MM.1S (cell line): Measurements from ENCODE around the gene TMEM25.

Experiments
- DNase-seq: peaks from one replicate; pipeline ENCODE4 v3.0.0-alpha.2; 2015
- H2AFZ ChIP-seq: fragments of 300-600 bp; sonication (generic); 2 replicates; pipeline ENCODE4 v1.6.0; 2016; ENCODE audit warnings: antibody characterized with exemption, low read length
- H3F3A ChIP-seq: fragments of 300-600 bp; sonication (generic); 2 replicates; pipeline ENCODE4 v1.6.1; 2016; ENCODE audit warnings: mild to moderate bottlenecking, antibody characterized with exemption, low read length, moderate library complexity, mixed read lengths; ENCODE audit not compliant: insufficient read depth
- H3K27ac ChIP-seq: fragments of 300-600 bp; sonication (generic); 2 replicates; pipeline ENCODE4 v1.5.1; 2016; ENCODE audit warnings: mild to moderate bottlenecking, low read length
- H3K27me3 ChIP-seq: fragments of 300-600 bp; sonication (generic); replicated peaks from 2 replicates; pipeline ENCODE4 v1.6.0; 2016; ENCODE audit warnings: low read length; ENCODE audit not compliant: insufficient read depth
- H3K36me3 ChIP-seq: fragments of 300-600 bp; sonication (generic); replicated peaks from 2 replicates; pipeline ENCODE4 v1.6.1; 2016; ENCODE audit warnings: mild to moderate bottlenecking, low read length, mixed read lengths; ENCODE audit not compliant: insufficient read depth
- H3K4me1 ChIP-seq: fragments of 300-600 bp; sonication (generic); 2 replicates; pipeline ENCODE4 v1.6.1; 2016; ENCODE audit warnings: low read length, mixed read lengths
- H3K4me2 ChIP-seq: fragments of 300-600 bp; sonication (generic); 2 replicates; pipeline ENCODE4 v1.6.0; 2016; ENCODE audit warnings: low read depth, low read length
- H3K4me3 ChIP-seq: fragments of 300-600 bp; sonication (generic); 2 replicates; pipeline ENCODE4 v1.5.1; 2016; ENCODE audit warnings: low read length, mixed read lengths
- H3K79me2 ChIP-seq: fragments of 300-600 bp; sonication (generic); 2 replicates; pipeline ENCODE4 v1.6.1; 2016; ENCODE audit warnings: mixed run types, low read length, mixed read lengths
- H3K9ac ChIP-seq: fragments of 300-600 bp; sonication (generic); 2 replicates; pipeline ENCODE4 v1.6.1; 2016; ENCODE audit warnings: low read length, mixed read lengths
- H3K9me2 ChIP-seq: fragments of 300-600 bp; sonication (generic); replicated peaks from 2 replicates; pipeline ENCODE4 v1.6.1; 2016; ENCODE audit warnings: mild to moderate bottlenecking, low read length, mixed read lengths; ENCODE audit not compliant: insufficient read depth
- H3K9me3 ChIP-seq: fragments of 300-600 bp; sonication (generic); replicated peaks from 2 replicates; pipeline ENCODE4 v1.6.1; 2016; ENCODE audit warnings: mild to moderate bottlenecking, low read length, mixed read lengths; ENCODE audit not compliant: insufficient read depth
- H4K20me1 ChIP-seq: fragments of 300-600 bp; sonication (generic); 2 replicates; pipeline ENCODE4 v1.6.1; 2016; ENCODE audit warnings: mild to moderate bottlenecking, low read length, moderate library complexity, mixed read lengths; ENCODE audit not compliant: insufficient read depth
- CTCF ChIP-seq: fragments of 300-600 bp; sonication (generic); IDR thresholded peaks from 2 replicates; pipeline ENCODE4 v1.5.1; 2016; ENCODE audit warnings: antibody characterized with exemption, low read length, mixed read lengths
- EZH2 ChIP-seq: fragments of 300-600 bp; sonication (generic); optimal IDR thresholded peaks from 2 replicates; pipeline ENCODE3; 2017; ENCODE audit warnings: low read depth, mild to moderate bottlenecking, antibody characterized with exemption, low read length, mixed read lengths
- EZH2phosphoT487 ChIP-seq: fragments of 300-600 bp; sonication (generic); IDR thresholded peaks from 2 replicates; pipeline ENCODE4 v1.6.1; 2018; ENCODE audit warnings: antibody characterized with exemption, low read length

TMEM25 gene

GRCh38 chr11:118532852-118533768 is 2.1 kb downstream of the TMEM25 start:
- peaks cover 3% of the 10 kb centered on the region; the same call in 1 of the 2 replicates for H3K4me1 ChIP-seq
- no peaks in the 10 kb centered on the region for H3K9me2 ChIP-seq
- H3K4me3 ChIP-seq, result no peak overlapping the region
- DNase-seq, result no peak
- H3K36me3 ChIP-seq, result no peaks in the 10 kb centered on the region
- H3K27me3 ChIP-seq, result peaks cover 23% of the 10 kb centered on the region; the same call in 1 of the 2 replicates
- H3K27ac ChIP-seq, result no peak overlapping the region
- no peak overlapping the region for H3K9ac ChIP-seq
- no peak overlapping the region for H3K4me2 ChIP-seq
- no peaks in the 10 kb centered on the region for H3F3A ChIP-seq
- no peak overlapping the region for H2AFZ ChIP-seq
- no peaks in the 10 kb centered on the region for H3K79me2 ChIP-seq
- no peaks in the 10 kb centered on the region for H4K20me1 ChIP-seq
- H3K9me3 ChIP-seq, result no peaks in the 10 kb centered on the region
- no peak for TF ChIP-seq EZH2
- no peak for TF ChIP-seq CTCF
- no peak for TF ChIP-seq EZH2phosphoT487

- TF ChIP-seq EZH2 (no peak), EZH2phosphoT487 (no peak), CTCF (no peak)
Observed at GRCh38 chr11:118533769-118534729, 3.1 kb downstream of the TMEM25 start.

GRCh38 chr11:118535261-118535660 is 4.3 kb downstream of the TMEM25 start:
- Histone ChIP-seq H3K4me2 (no peak overlapping the region), H2AFZ (no peak overlapping the region), H3K4me1 (peaks cover under 1% of the 10 kb centered on the region; the same call in 1 of the 2 replicates), H3K79me2 (no peaks in the 10 kb centered on the region), H3K27me3 (peaks cover 12% of the 10 kb centered on the region; the same call in 1 of the 2 replicates), H3K36me3 (no peaks in the 10 kb centered on the region), H3K4me3 (no peak overlapping the region), H3K9ac (no peak overlapping the region), H3K27ac (no peak overlapping the region), H3K9me3 (no peaks in the 10 kb centered on the region), H4K20me1 (no peaks in the 10 kb centered on the region), H3K9me2 (no peaks in the 10 kb centered on the region), H3F3A (no peaks in the 10 kb centered on the region)
- TF ChIP-seq CTCF, result no peak
- TF ChIP-seq EZH2phosphoT487, result no peak
- no peak for TF ChIP-seq EZH2
- no peak for DNase-seq

More at GRCh38 chr11:118533769-118534729, 3.1 kb downstream of the TMEM25 start:
- H3F3A ChIP-seq, result no peaks in the 10 kb centered on the region
- H4K20me1 ChIP-seq, result no peaks in the 10 kb centered on the region
- H3K4me2 ChIP-seq, result no peak overlapping the region
- H3K4me1 ChIP-seq, result peaks cover 3% of the 10 kb centered on the region; the same call in 1 of the 2 replicates
- H3K9me2 ChIP-seq, result no peaks in the 10 kb centered on the region
- no peak overlapping the region for H3K9ac ChIP-seq
- no peaks in the 10 kb centered on the region for H3K79me2 ChIP-seq
- H3K4me3 ChIP-seq, result no peak overlapping the region
- H2AFZ ChIP-seq, result no peak overlapping the region
- peaks cover 23% of the 10 kb centered on the region; the same call in 1 of the 2 replicates for H3K27me3 ChIP-seq
- no peaks in the 10 kb centered on the region for H3K36me3 ChIP-seq
- H3K9me3 ChIP-seq, result no peaks in the 10 kb centered on the region
- H3K27ac ChIP-seq, result no peak overlapping the region
- DNase-seq, result no peak
